DOHH2 (cell line): ENCODE data around the gene BASP1.
"Not testable (repeated sequence)": the region's sequence is repeated elsewhere in the genome, so short reads cannot be mapped to it uniquely, and the experiment has no call there.

ENCODE experiments used
- EZH2phosphoT487 ChIP-seq: fragments of 200-600 bp; sonication (generic); IDR thresholded peaks from 2 replicates; pipeline ENCODE4 v1.6.1; 2017; ENCODE audit warnings: borderline replicate concordance, mild to moderate bottlenecking, antibody characterized with exemption, low read length, moderate library complexity, mixed read lengths
- TF ChIP-seq, protein P1 (sequence below): fragments of 200-600 bp; sonication (generic); IDR thresholded peaks from one replicate; pipeline ENCODE4 v1.5.1; 2014; ENCODE audit warnings: antibody characterized with exemption, mild to moderate bottlenecking, low read depth, low read length; ENCODE audit not compliant: poor library complexity, severe bottlenecking

DNA sequence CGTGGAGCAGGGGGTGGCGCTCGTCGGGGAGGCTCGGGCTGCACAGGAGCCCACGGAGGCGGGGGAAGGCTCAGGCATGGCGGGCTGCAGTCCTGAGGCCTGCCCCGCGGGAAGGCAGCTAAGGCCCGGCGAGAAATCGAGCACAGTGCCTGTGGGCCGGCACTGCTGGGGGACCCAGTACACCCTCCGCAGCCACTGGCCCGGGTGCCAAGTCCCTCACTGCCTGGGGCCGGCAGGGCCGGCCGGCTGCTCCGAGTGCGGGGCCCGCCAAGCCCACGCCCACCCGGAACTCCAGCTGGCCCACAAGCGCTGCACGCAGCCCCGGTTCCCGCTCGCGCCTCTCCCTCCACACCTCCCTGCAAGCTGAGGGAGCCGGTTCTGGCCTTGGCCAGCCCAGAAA is 94.4 kb downstream of the BASP1 start:
- TF ChIP-seq, protein P1, sequence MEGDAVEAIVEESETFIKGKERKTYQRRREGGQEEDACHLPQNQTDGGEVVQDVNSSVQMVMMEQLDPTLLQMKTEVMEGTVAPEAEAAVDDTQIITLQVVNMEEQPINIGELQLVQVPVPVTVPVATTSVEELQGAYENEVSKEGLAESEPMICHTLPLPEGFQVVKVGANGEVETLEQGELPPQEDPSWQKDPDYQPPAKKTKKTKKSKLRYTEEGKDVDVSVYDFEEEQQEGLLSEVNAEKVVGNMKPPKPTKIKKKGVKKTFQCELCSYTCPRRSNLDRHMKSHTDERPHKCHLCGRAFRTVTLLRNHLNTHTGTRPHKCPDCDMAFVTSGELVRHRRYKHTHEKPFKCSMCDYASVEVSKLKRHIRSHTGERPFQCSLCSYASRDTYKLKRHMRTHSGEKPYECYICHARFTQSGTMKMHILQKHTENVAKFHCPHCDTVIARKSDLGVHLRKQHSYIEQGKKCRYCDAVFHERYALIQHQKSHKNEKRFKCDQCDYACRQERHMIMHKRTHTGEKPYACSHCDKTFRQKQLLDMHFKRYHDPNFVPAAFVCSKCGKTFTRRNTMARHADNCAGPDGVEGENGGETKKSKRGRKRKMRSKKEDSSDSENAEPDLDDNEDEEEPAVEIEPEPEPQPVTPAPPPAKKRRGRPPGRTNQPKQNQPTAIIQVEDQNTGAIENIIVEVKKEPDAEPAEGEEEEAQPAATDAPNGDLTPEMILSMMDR = not testable (repeated sequence)
- TF ChIP-seq EZH2phosphoT487 = not testable (repeated sequence)
